Mesothelial cell of epicardium (in vitro differentiated cells): ENCODE measurements around the gene BRD7. TPM values are rescaled to one million over a fixed set of nuclear protein-coding genes. Genes with fewer than 3 reads are reported as not detected.

ENCODE experiments used
- DNase-seq, 2 experiments: peaks; one replicate each; pipeline ENCODE4 v3.0.0; 2021; ENCODE audit warnings: low spot score in 2 of 2; ENCODE audit not compliant: unreplicated experiment in 2 of 2
- H3K27ac Mint-ChIP-seq: 2 replicates; pipeline ENCODE4 v1.8.0; 2021; ENCODE audit warnings: mixed read lengths
- H3K27me3 Mint-ChIP-seq: 2 replicates; pipeline ENCODE4 v1.8.0; 2021; ENCODE audit warnings: low read depth, mixed read lengths
- H3K36me3 Mint-ChIP-seq: 2 replicates; pipeline ENCODE4 v1.8.0; 2021; ENCODE audit warnings: mixed read lengths
- H3K4me1 Mint-ChIP-seq: 2 replicates; pipeline ENCODE4 v1.8.0; 2021; ENCODE audit warnings: mixed read lengths
- H3K4me3 Mint-ChIP-seq: 2 replicates; pipeline ENCODE4 v1.8.0; 2021; ENCODE audit warnings: mild to moderate bottlenecking, moderate library complexity, mixed read lengths
- H3K9me3 Mint-ChIP-seq: 2 replicates; pipeline ENCODE4 v1.8.0; 2021; ENCODE audit warnings: mixed read lengths
- total RNA-seq: library from RNA; stranded (reverse); gene quantifications from 3 replicates; pipeline ENCODE4 v1.2.1, GENCODE V29; 2021
- TF ChIP-seq, protein P1 (sequence below): fragments of 200-600 bp; sonication (generic); IDR thresholded peaks from one replicate; pipeline ENCODE4 v1.5.0; 2021; ENCODE audit warnings: antibody characterized with exemption; ENCODE audit not compliant: unreplicated experiment

Gene BRD7
- total RNA-seq, 1 donor from 2014 or later, result 76.8 TPM

DNA sequence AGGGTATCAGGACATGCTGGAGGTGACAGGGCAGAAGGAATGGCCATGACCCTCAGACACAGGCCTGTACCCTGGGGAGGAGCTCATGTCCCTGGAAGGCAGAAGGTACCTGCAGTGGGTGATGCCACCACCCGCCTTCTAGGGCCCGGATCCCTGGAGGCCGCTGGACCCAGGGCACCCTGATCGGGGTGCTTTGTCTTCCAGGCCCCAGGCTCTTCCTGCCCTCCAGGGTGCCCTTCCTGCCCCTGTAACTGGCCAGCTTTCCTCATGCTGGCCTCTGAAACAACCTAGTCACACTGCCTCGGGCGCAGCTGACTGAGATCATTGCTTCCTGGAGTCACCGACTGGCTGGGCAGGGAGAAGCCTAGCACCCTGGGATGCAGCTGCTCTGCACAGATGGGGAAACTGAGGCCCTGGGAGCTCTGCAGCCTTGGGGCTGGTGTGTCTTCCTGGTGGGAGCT, 96.6 kb downstream of the BRD7 start:
- Mint-ChIP-seq H3K4me1 (peaks cover under 1% of the 10 kb centered on the region), H3K4me3 (no peak overlapping the region), H3K27me3 (no peaks in the 10 kb centered on the region), H3K9me3 (no peaks in the 10 kb centered on the region), H3K36me3 (no peaks in the 10 kb centered on the region), H3K27ac (no peak overlapping the region)
- no peak for DNase-seq
- TF ChIP-seq, protein P1, sequence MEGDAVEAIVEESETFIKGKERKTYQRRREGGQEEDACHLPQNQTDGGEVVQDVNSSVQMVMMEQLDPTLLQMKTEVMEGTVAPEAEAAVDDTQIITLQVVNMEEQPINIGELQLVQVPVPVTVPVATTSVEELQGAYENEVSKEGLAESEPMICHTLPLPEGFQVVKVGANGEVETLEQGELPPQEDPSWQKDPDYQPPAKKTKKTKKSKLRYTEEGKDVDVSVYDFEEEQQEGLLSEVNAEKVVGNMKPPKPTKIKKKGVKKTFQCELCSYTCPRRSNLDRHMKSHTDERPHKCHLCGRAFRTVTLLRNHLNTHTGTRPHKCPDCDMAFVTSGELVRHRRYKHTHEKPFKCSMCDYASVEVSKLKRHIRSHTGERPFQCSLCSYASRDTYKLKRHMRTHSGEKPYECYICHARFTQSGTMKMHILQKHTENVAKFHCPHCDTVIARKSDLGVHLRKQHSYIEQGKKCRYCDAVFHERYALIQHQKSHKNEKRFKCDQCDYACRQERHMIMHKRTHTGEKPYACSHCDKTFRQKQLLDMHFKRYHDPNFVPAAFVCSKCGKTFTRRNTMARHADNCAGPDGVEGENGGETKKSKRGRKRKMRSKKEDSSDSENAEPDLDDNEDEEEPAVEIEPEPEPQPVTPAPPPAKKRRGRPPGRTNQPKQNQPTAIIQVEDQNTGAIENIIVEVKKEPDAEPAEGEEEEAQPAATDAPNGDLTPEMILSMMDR, result no peak

DNA sequence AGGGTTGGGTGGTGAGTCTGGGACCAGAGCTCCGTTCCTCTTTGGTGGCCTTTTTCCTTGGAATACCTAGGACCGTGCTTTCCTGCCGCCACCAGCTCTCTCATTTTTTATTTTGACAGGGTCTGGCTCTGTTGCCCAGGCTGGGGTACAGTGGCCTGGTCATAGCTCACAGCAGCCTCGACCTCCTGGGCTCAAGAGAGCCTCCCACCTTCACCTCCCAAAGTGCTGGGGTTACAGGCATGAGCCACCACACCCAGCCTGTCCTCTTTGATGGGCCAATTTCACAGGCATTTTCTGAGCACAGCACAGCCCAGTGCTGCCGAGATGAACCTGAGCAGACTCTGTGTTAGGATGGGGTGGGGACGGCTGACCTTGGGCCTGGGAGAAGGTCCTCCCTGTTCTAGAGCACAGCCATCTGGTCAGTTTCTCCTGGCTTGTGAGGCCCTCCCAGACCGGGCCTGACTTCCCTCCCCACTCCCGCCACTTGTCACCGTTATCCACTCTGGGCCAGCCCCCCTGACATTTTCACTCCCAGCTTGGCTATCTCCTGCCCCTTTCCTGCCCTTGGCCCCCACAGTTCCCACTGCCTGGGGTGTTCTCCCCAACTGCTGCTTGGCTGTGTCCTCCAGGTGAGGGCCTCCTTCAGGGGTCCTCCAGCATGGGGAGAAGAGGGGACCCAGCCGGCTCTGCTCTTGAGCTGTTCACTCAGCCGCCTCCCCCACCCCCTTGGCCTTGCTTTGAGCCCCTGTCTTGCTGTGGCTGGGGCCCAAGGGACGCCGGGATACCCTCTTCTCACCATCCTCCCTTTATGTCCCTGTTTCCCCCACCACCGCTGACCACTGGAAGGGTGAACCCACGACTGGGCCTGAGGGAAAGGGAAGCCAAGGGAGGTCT, 97.4 kb downstream of the BRD7 start:
- Mint-ChIP-seq H3K27ac (no peak overlapping the region), H3K4me1 (peaks cover 8% of the 10 kb centered on the region), H3K36me3 (no peaks in the 10 kb centered on the region), H3K4me3 (no peak overlapping the region), H3K9me3 (no peaks in the 10 kb centered on the region), H3K27me3 (no peaks in the 10 kb centered on the region)
- no peak for DNase-seq
- TF ChIP-seq, protein P1, result no peak

DNA sequence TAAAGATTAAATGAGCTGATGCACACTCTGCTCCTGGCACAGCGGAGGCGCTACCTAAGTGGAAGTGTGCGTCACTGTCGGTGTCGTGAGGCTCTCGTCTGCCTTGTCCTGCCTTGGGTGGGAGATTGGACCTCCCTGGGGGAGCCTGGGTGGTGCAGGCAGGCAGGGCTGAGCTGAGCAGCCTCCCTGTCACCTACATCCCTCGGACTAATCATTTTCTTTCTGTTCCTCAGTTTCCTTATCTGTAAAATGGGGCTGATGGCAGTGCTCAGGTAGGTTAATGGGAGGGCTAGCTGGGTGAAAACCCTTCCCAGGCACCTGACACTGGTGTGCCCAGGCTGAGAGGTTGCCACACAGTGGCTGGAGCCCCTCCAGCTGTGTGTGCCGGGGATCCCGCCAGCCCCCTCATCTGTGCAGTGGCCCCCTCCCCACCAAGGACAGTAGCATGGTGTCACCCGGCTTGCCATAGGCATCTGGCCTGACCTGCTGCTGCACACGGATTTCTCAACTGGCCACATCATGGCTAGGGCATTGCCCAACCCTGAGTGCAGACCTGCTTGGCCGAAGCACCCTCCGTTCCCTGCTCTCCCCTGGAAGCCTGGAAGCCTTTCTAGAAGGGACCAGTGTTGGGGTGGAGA, 98.2 kb downstream of the BRD7 start:
- TF ChIP-seq, protein P1, result no peak
- Mint-ChIP-seq H3K36me3 (no peaks in the 10 kb centered on the region), H3K27ac (no peak overlapping the region), H3K9me3 (no peaks in the 10 kb centered on the region), H3K4me3 (no peak overlapping the region), H3K4me1 (peaks cover 9% of the 10 kb centered on the region), H3K27me3 (no peaks in the 10 kb centered on the region)
- no peak for DNase-seq

DNA sequence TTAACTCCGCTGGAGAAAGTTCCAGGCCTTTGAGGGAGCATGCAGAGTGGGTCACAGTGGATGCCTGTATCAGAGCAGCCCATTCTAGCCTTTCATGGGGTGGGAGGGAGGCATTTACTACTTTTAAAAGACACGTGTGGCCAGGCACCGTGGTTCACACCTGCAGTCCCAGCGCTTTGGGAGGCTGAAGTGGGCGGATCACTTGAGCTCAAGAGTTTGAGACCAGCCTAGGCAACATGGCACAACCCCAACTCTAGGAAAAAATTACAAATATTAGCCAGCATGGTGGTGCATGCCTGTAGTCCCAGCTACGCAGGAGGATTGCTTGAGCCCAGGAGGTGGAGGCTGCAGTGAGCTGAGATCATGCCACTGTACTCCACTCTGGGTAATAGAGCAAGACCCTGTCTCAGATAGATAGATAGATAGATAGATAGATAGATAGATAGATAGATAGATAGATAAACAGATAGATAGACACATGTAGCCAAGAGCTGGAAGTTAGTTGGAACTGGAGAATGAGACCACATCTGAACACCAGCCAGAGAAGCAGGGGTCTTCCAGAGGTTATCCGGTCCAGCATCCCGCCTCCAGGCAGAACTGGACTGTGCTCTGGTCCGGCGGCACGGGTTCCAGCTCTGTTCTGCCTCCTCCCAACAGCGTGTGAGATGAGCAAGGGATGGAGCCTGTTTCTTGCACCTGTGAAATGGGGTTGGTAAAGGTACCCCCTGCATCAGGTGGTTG, 98.8 kb downstream of the BRD7 start:
- H3K4me3 Mint-ChIP-seq, result no peak overlapping the region
- no peak overlapping the region for H3K27ac Mint-ChIP-seq
- H3K27me3 Mint-ChIP-seq, result no peaks in the 10 kb centered on the region
- no peak for DNase-seq
- TF ChIP-seq, protein P1, result no peak
- H3K36me3 Mint-ChIP-seq, result no peaks in the 10 kb centered on the region
- no peaks in the 10 kb centered on the region for H3K9me3 Mint-ChIP-seq
- H3K4me1 Mint-ChIP-seq, result peaks cover 9% of the 10 kb centered on the region

DNA sequence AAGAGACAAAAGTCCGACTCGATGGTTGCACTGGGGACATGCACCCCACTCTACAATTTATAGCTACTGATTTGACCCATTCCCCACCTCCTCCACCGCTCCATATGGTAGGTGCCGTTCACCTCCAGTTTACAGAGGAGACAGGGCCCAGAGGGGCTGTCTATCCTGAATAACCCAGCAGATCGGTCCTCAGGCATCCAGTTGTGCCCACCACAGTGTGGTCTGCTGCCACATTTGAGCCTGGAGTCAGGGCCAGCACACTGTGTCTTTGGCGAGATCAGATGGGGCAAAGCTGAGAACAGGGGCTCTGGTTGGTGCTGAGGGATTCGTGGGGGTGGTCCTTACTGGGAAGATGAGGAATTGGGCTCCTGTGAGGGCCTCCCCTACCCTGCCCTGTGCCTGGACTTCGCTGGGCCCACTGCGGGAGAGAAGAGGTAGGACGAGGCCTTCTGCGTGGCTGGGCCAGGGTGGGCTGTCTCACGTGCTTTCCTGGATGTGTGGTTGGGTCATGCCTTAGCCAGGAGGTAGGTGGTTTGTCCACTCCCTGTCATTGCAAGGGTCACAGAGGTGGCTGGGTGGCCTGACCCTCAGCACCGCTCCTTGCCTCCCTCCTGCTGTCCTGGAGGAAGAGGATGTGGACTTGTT, 99.6 kb downstream of the BRD7 start:
- H3K27ac Mint-ChIP-seq, result no peak overlapping the region
- H3K4me3 Mint-ChIP-seq, result no peak overlapping the region
- peaks cover 1% of the 10 kb centered on the region for H3K36me3 Mint-ChIP-seq
- no peaks in the 10 kb centered on the region for H3K27me3 Mint-ChIP-seq
- H3K4me1 Mint-ChIP-seq, result peaks cover 9% of the 10 kb centered on the region
- H3K9me3 Mint-ChIP-seq, result peaks cover 3% of the 10 kb centered on the region
- DNase-seq, result no peak
- TF ChIP-seq, protein P1, result no peak
